HepG2 (cell line): ENCODE data around the gene FAM174C. TPM values are rescaled to one million over a fixed set of nuclear protein-coding genes. Genes with fewer than 3 reads are reported as not detected.

Source experiments
- ATAC-seq: fragments of 200-7000 bp; cut with Tn5 transposase; 3 replicates; pipeline ENCODE4 v1.9.1; 2020; ENCODE audit warnings: mild to moderate bottlenecking, moderate library complexity
- BruUV-seq: library from RNA; stranded (reverse); fragments of 400-500 nt; replicated peaks from 2 replicates; lab custom pipeline; 2021; lab: Mats Ljungman, UMichigan
- CTCF ChIA-PET: fragments of 300-600 bp; formaldehyde crosslinking; extraction: SDS; loops from one replicate; lab custom pipeline; 2021; ENCODE audit warnings: low total read pairs, inconsistent platforms, low intra/inter-chr PET ratio; lab: Yijun Ruan, JAX
- POLR2A ChIA-PET: fragments of 350-600 bp; sonication (Branson Sonifier 250); formaldehyde crosslinking; loops from one replicate; lab custom pipeline; 2020; ENCODE audit warnings: antibody characterized with exemption, inconsistent platforms; lab: Yijun Ruan, JAX
- DNase-seq: peaks from one replicate; pipeline ENCODE4 v3.0.0-alpha.2; 2015; ENCODE audit warnings: low spot score
- FAIRE-seq: peaks from 3 replicates; lab custom pipeline; 2011; peaks lifted over from hg19 to GRCh38; lab: Jason Lieb, UNC
- H2AFZ ChIP-seq: one replicate; pipeline ENCODE4 v1.6.1; 2011; ENCODE audit warnings: low read length, inconsistent platforms
- H3K27ac ChIP-seq: fragments of 300-600 bp; 3 replicates; pipeline ENCODE4 v1.8.0; 2011; ENCODE audit warnings: mixed run types, mild to moderate bottlenecking, mixed read lengths, low read length, inconsistent platforms; ENCODE audit not compliant: insufficient read depth; ENCODE audit errors: extremely low read length
- H3K27me3 ChIP-seq, 2 experiments: fragments of 200-600 bp in 1 of 2; 2 replicates in 1 of 2; 3 replicates in 1 of 2; pipeline versions ENCODE4 v1.6.0 to v1.8.0; 2011; ENCODE audit warnings: low read length in 2 of 2, mild to moderate bottlenecking in 2 of 2, moderate library complexity in 2 of 2, inconsistent platforms in 1 of 2; ENCODE audit not compliant: insufficient read depth in 2 of 2, control insufficient read depth in 1 of 2
- H3K36me3 ChIP-seq, 2 experiments: fragments of 200-600 bp in 1 of 2; replicated peaks in 1 of 2; 2 replicates in 1 of 2; 3 replicates in 1 of 2; pipeline versions ENCODE4 v1.5.1 to v1.8.0; 2011; ENCODE audit warnings: low read length in 2 of 2, inconsistent platforms in 1 of 2; ENCODE audit not compliant: insufficient read depth in 2 of 2, control insufficient read depth in 1 of 2
- H3K4me1 ChIP-seq: 2 replicates; pipeline ENCODE4 v1.5.1; 2012; ENCODE audit warnings: low read length, inconsistent platforms; ENCODE audit not compliant: insufficient read depth
- H3K4me2 ChIP-seq: 2 replicates; pipeline ENCODE4 v1.6.0; 2011; ENCODE audit warnings: low read depth, low read length, inconsistent platforms
- H3K4me3 ChIP-seq, 3 experiments: fragments of 200-600 bp in 1 of 3; sonication (generic), shearing (Covaris generic) in 1 of 3; replicated peaks in 1 of 3; 2 replicates each; pipeline ENCODE4 v1.5.1; 2011 to 2016; ENCODE audit warnings: low read length in 3 of 3, inconsistent platforms in 2 of 3, low read depth in 2 of 3, mild to moderate bottlenecking in 2 of 3, control low read depth in 1 of 3, mixed read lengths in 1 of 3; ENCODE audit not compliant: insufficient read depth in 1 of 3
- H3K79me2 ChIP-seq: one replicate; pipeline ENCODE4 v1.6.1; 2011; ENCODE audit warnings: low read length, inconsistent platforms; ENCODE audit not compliant: insufficient read depth
- H3K9ac ChIP-seq: 2 replicates; pipeline ENCODE4 v1.6.0; 2011; ENCODE audit warnings: mild to moderate bottlenecking, low read depth, low read length, inconsistent platforms; ENCODE audit not compliant: insufficient read depth
- H3K9me3 ChIP-seq: 2 replicates; pipeline ENCODE4 v1.5.1; 2012; ENCODE audit warnings: mild to moderate bottlenecking, low read length
- H4K20me1 ChIP-seq: 2 replicates; pipeline ENCODE4 v1.6.0; 2011; ENCODE audit warnings: inconsistent platforms, mild to moderate bottlenecking, low read length, moderate library complexity; ENCODE audit not compliant: insufficient read depth
- BHLHE40 ChIP-seq: IDR thresholded peaks from 2 replicates; pipeline ENCODE4 v1.6.1; 2011; ENCODE audit warnings: low read length, improper control_type of control experiment
- ERF ChIP-seq: IDR thresholded peaks from 2 replicates; pipeline ENCODE4 v1.6.1; 2018; ENCODE audit warnings: missing biosample characterization, missing genetic modification reagents
- PCBP1 ChIP-seq: fragments of 200-400 bp; formaldehyde crosslinking; IDR thresholded peaks from 2 replicates; pipeline ENCODE4 v1.6.1; 2017; ENCODE audit warnings: mild to moderate bottlenecking, low read depth, low read length, borderline replicate concordance
- SALL1 ChIP-seq: sonication (generic); formaldehyde crosslinking; IDR thresholded peaks from 2 replicates; pipeline ENCODE4 v1.8.0; 2022; ENCODE audit warnings: mild to moderate bottlenecking, missing genetic modification reagents
- TAF1 ChIP-seq: sonication (generic); formaldehyde crosslinking; IDR thresholded peaks from 2 replicates; pipeline ENCODE4 v1.4.0; 2020; ENCODE audit warnings: missing genetic modification reagents
- ZNF430 ChIP-seq: sonication (generic); formaldehyde crosslinking; IDR thresholded peaks from 2 replicates; pipeline ENCODE4 v1.9.0; 2021; ENCODE audit warnings: mild to moderate bottlenecking, missing genetic modification reagents
- ZNF501 ChIP-seq: sonication (generic); formaldehyde crosslinking; IDR thresholded peaks from 2 replicates; pipeline ENCODE4 v1.5.1; 2020; ENCODE audit warnings: mild to moderate bottlenecking, moderate library complexity, missing genetic modification reagents
- ZNF577 ChIP-seq: sonication (generic); formaldehyde crosslinking; IDR thresholded peaks from 2 replicates; pipeline ENCODE4 v1.4.0; 2020; ENCODE audit warnings: mild to moderate bottlenecking, low read depth, missing genetic modification reagents, borderline replicate concordance
- WGBS: methylation state at CpG from one replicate; pipeline ENCODE4 v1.1.6; 2017; ENCODE audit warnings: low lambda C conversion rate; 5-methylcytosine and 5-hydroxymethylcytosine counted together
- in situ Hi-C: cut with HindIII; loops from 2 replicates; pipeline ENCODE4 v1.10.0; 2017; ENCODE audit warnings: low pct_unique_long_range_greater_than_20kb; ENCODE audit not compliant: extremely low pct_ligation_motif_present
- intact Hi-C: fragments of 100-400 bp; cut with micrococcal nuclease; formaldehyde crosslinking; loops from one replicate; pipeline ENCODE4 v1.10.0; 2022; ENCODE audit not compliant: unreplicated experiment
- polyA plus RNA-seq, 8 experiments: library from polyadenylated mRNA; depleted of rRNA in 3 of 8; stranded (reverse) in 7 of 8; unstranded in 1 of 8; fragments of >200 nt; fragmentation: Illumina TruSeq in 4 of 8; extraction: Trizol in 4 of 8; gene quantifications; 2 replicates each; pipeline versions ENCODE4 v1.2.1 to v1.2.3, GENCODE V29; 2011 to 2016; ENCODE audit warnings: low read depth in 4 of 8, missing spikeins in 1 of 8, mixed read lengths in 1 of 8; ENCODE audit not compliant: insufficient read depth in 1 of 8
- total RNA-seq, 5 experiments: library from RNA; depleted of rRNA; stranded (reverse); fragments of >200 nt; fragmentation: Illumina TruSeq; extraction: Trizol; gene quantifications; 2 replicates each; pipeline ENCODE4 v1.2.3, GENCODE V29; 2016; ENCODE audit warnings: low read depth in 1 of 5
- TF ChIP-seq, protein P1 (sequence below): sonication (generic); formaldehyde crosslinking; IDR thresholded peaks from 2 replicates; pipeline ENCODE4 v1.4.0; 2020; ENCODE audit warnings: mild to moderate bottlenecking, missing genetic modification reagents
- TF ChIP-seq, protein P2 (sequence below): sonication (generic); formaldehyde crosslinking; IDR thresholded peaks from 2 replicates; pipeline ENCODE4 v1.8.0; 2022; ENCODE audit warnings: mild to moderate bottlenecking, missing genetic modification reagents; ENCODE audit not compliant: insufficient replicate concordance
- TF ChIP-seq, protein P3 (sequence below): IDR thresholded peaks from 2 replicates; pipeline ENCODE4 v1.6.1; 2018; ENCODE audit warnings: missing genetic modification reagents, mild to moderate bottlenecking, missing compliant biosample characterization
- TF ChIP-seq, protein P4 (sequence below): sonication (generic); formaldehyde crosslinking; IDR thresholded peaks from 2 replicates; pipeline ENCODE4 v1.4.0; 2020; ENCODE audit warnings: missing genetic modification reagents
- TF ChIP-seq, protein P5 (sequence below): sonication (generic); formaldehyde crosslinking; IDR thresholded peaks from 2 replicates; pipeline ENCODE4 v1.4.0; 2020; ENCODE audit warnings: missing genetic modification reagents, borderline replicate concordance

Gene FAM174C
- total and polyA plus RNA-seq, 2 of the 13 experiments (the other 11 are each of a cell fraction or from before 2014, with no cell fraction given) = 19.5 to 31.3 TPM

DNA sequence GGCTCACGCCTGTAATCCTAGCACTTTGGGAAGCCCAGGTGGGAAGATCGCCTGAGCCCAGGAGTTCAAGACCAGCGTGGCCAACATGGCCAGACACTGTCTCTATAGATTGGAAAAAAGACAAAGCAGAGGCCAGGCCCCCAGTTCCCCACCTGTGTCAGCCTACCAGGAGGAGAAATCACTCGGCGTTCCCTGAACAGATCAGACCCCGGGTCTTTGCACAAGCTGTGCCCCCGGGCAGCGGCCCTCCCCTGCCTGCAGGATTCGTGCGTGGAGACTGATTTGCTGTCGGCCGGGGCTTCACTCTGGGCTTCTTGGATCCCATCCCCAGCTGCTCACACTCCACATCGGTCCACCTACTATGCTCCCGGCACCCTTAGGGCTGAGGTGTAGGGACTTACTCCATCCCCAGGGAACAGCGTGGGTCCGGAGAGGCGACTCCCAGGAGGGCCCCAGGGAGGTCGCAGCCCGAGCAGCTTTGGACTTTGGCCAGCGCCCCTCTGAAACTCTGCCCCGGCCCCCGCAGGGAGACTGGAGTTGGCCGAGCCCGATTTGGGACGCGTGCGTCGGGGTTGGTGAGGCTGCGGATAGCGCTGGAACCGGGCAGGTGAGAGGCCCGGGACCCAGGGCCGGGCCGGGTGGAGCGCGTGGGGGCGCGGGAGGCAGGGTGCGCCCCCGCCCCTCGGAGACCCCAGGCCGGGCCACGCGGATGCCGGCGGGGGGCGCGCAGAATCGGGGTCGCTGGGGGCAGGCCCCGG is 9.8 kb downstream of the FAM174C start:
- DNase-seq (no peak), FAIRE-seq (peak; percentile 18), ATAC-seq (peak; percentile 7)
- 0% methylated on average over 4 of the region's 51 CpGs for WGBS
- H3K4me3 ChIP-seq = peak overlapping the region; percentile 59 to 70 (median 63); a peak in 5 of 6 replicates
- H3K27me3 ChIP-seq = no peaks in the 10 kb centered on the region; a peak in 1 of 5 replicates
- ChIA-PET CTCF (no interaction called here), POLR2A (interaction anchor here (1.0 to 3.5 kb wide), 15 partner anchors 10 to 206 kb away, joined by 3 to 61 read pairs (median 6); partner anchors contain the start of genes CIRBP, FAM174C and REEP6)
- peaks cover 35% of the 10 kb centered on the region for H3K79me2 ChIP-seq
- peaks cover 0 to 3% of the 10 kb centered on the region in 2 experiments; a peak in 1 of 5 replicates for H3K36me3 ChIP-seq
- peak overlapping the region; percentile 89 for H3K4me2 ChIP-seq
- no TSS peak for BruUV-seq
- no peak overlapping the region for H2AFZ ChIP-seq
- H4K20me1 ChIP-seq = no peaks in the 10 kb centered on the region
- in situ Hi-C loops = loop anchor here (5.0 kb wide), 2 partner anchors 32 to 87 kb away; no protein-coding TSS in a partner anchor
- peak overlapping the region; percentile 60 for H3K9ac ChIP-seq
- no peaks in the 10 kb centered on the region for H3K9me3 ChIP-seq
- intact Hi-C loops = no loop called here
- H3K27ac ChIP-seq = peak overlapping the region; percentile 75
- peaks cover 60% of the 10 kb centered on the region for H3K4me1 ChIP-seq
- TF ChIP-seq ZNF501 = 0 out of 2 replicates have a peak, but pooled peaks have one; percentile 48
- TF ChIP-seq TAF1 (CRISPR knock-in tag) = peak; percentile 41; the same call in 1 of the 2 replicates
- peak; percentile 61; the same call in 1 of the 2 replicates for TF ChIP-seq ZNF430 (CRISPR knock-in tag)
- TF ChIP-seq, protein P1, sequence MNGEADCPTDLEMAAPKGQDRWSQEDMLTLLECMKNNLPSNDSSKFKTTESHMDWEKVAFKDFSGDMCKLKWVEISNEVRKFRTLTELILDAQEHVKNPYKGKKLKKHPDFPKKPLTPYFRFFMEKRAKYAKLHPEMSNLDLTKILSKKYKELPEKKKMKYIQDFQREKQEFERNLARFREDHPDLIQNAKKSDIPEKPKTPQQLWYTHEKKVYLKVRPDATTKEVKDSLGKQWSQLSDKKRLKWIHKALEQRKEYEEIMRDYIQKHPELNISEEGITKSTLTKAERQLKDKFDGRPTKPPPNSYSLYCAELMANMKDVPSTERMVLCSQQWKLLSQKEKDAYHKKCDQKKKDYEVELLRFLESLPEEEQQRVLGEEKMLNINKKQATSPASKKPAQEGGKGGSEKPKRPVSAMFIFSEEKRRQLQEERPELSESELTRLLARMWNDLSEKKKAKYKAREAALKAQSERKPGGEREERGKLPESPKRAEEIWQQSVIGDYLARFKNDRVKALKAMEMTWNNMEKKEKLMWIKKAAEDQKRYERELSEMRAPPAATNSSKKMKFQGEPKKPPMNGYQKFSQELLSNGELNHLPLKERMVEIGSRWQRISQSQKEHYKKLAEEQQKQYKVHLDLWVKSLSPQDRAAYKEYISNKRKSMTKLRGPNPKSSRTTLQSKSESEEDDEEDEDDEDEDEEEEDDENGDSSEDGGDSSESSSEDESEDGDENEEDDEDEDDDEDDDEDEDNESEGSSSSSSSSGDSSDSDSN (CRISPR knock-in tag) = peak; percentile 58; the same call in 1 of the 2 replicates
- TF ChIP-seq ZNF577 = no peak
- no peak for TF ChIP-seq ERF (CRISPR knock-in tag)
- TF ChIP-seq, protein P2, sequence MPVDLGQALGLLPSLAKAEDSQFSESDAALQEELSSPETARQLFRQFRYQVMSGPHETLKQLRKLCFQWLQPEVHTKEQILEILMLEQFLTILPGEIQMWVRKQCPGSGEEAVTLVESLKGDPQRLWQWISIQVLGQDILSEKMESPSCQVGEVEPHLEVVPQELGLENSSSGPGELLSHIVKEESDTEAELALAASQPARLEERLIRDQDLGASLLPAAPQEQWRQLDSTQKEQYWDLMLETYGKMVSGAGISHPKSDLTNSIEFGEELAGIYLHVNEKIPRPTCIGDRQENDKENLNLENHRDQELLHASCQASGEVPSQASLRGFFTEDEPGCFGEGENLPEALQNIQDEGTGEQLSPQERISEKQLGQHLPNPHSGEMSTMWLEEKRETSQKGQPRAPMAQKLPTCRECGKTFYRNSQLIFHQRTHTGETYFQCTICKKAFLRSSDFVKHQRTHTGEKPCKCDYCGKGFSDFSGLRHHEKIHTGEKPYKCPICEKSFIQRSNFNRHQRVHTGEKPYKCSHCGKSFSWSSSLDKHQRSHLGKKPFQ (CRISPR knock-in tag) = peak; percentile 24
- peak; percentile 40; the same call in 1 of the 2 replicates for TF ChIP-seq SALL1 (CRISPR knock-in tag)
- TF ChIP-seq BHLHE40 = 0 out of 2 replicates have a peak, but pooled peaks have one; percentile 14
- TF ChIP-seq, protein P3, sequence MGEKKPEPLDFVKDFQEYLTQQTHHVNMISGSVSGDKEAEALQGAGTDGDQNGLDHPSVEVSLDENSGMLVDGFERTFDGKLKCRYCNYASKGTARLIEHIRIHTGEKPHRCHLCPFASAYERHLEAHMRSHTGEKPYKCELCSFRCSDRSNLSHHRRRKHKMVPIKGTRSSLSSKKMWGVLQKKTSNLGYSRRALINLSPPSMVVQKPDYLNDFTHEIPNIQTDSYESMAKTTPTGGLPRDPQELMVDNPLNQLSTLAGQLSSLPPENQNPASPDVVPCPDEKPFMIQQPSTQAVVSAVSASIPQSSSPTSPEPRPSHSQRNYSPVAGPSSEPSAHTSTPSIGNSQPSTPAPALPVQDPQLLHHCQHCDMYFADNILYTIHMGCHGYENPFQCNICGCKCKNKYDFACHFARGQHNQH = 0 out of 2 replicates have a peak, but pooled peaks have one; percentile 16
- TF ChIP-seq PCBP1 = 0 out of 2 replicates have a peak, but pooled peaks have one; percentile 49
- TF ChIP-seq, protein P4, sequence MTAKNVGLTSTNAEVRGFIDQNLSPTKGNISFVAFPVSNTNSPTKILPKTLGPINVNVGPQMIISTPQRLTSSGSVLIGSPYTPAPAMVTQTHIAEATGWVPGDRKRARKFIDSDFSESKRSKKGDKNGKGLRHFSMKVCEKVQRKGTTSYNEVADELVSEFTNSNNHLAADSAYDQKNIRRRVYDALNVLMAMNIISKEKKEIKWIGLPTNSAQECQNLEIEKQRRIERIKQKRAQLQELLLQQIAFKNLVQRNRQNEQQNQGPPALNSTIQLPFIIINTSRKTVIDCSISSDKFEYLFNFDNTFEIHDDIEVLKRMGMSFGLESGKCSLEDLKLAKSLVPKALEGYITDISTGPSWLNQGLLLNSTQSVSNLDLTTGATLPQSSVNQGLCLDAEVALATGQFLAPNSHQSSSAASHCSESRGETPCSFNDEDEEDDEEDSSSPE = peak; percentile 35; the same call in 1 of the 2 replicates
- TF ChIP-seq, protein P5, sequence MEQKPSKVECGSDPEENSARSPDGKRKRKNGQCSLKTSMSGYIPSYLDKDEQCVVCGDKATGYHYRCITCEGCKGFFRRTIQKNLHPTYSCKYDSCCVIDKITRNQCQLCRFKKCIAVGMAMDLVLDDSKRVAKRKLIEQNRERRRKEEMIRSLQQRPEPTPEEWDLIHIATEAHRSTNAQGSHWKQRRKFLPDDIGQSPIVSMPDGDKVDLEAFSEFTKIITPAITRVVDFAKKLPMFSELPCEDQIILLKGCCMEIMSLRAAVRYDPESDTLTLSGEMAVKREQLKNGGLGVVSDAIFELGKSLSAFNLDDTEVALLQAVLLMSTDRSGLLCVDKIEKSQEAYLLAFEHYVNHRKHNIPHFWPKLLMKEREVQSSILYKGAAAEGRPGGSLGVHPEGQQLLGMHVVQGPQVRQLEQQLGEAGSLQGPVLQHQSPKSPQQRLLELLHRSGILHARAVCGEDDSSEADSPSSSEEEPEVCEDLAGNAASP (CRISPR knock-in tag) = peak; percentile 57; the same call in 1 of the 2 replicates
